Uterus (tissue), 4 donors: ENCODE data around the gene PID1. TPM values are rescaled to one million over a fixed set of nuclear protein-coding genes. Genes with fewer than 3 reads are reported as not detected.

Source experiments
- DNase-seq, 2 donors: peaks; one replicate each; pipeline ENCODE4 v3.0.0-alpha.2; 2019 to 2020
- H3K27ac ChIP-seq, 2 donors: fragments of 200-600 bp; sonication (generic); 1 replicate in 1 of 2; 2 replicates in 1 of 2; pipeline ENCODE4 v1.5.1; 2016 to 2018
- H3K27me3 ChIP-seq, 2 donors: fragments of 200-600 bp; sonication (generic); one replicate each; pipeline ENCODE4 v1.5.1; 2018 to 2019; ENCODE audit warnings: control low read depth in 1 of 2
- H3K36me3 ChIP-seq, 2 donors: fragments of 200-600 bp; sonication (generic); one replicate each; pipeline ENCODE4 v1.5.1; 2019; ENCODE audit warnings: control low read depth in 1 of 2
- H3K4me1 ChIP-seq, 2 donors: fragments of 200-600 bp; sonication (generic); one replicate each; pipeline ENCODE4 v1.5.1; 2018 to 2019; ENCODE audit warnings: control low read depth in 1 of 2
- H3K4me3 ChIP-seq, 2 donors: fragments of 200-600 bp; sonication (generic); 1 replicate in 1 of 2; 2 replicates in 1 of 2; pipeline ENCODE4 v1.5.1; 2018 to 2019; ENCODE audit warnings: mild to moderate bottlenecking in 1 of 2
- H3K9me3 ChIP-seq, 2 donors: fragments of 200-600 bp; sonication (generic); one replicate each; pipeline ENCODE4 v1.5.1; 2019; ENCODE audit warnings: control low read depth in 1 of 2
- CTCF ChIP-seq, 4 experiments: fragments of 200-600 bp in 2 of 4; fragments of 450-650 bp in 2 of 4; sonication (generic) in 2 of 4; IDR thresholded peaks; one replicate each; pipeline ENCODE4 v1.5.1; 2016 to 2019; ENCODE audit warnings: antibody characterized with exemption in 4 of 4, mild to moderate bottlenecking in 2 of 4, moderate library complexity in 1 of 4
- POLR2A ChIP-seq, 2 donors: fragments of 450-650 bp; IDR thresholded peaks; one replicate each; pipeline ENCODE4 v1.6.1; 2016; ENCODE audit warnings: antibody characterized with exemption in 2 of 2, mild to moderate bottlenecking in 1 of 2, moderate library complexity in 1 of 2
- intact Hi-C: fragments of 100-400 bp; cut with DNase I; formaldehyde crosslinking; loops from one replicate; pipeline ENCODE4 v1.15.1; 2023; ENCODE audit warnings: low total_unique reads
- total RNA-seq, 4 donors: library from RNA; depleted of rRNA in 3 of 4; stranded (reverse); fragments of >200 nt in 3 of 4; gene quantifications; one replicate each; pipeline versions ENCODE4 v1.1.0 to v1.2.4, GENCODE V29; 2014 to 2023
- donor health status: DM: yes; HTN: yes; CAD: no.

The PID1 gene
- total RNA-seq, 4 donors from 2014 or later = 26.4 to 48.5 (median 37.1) TPM

DNA sequence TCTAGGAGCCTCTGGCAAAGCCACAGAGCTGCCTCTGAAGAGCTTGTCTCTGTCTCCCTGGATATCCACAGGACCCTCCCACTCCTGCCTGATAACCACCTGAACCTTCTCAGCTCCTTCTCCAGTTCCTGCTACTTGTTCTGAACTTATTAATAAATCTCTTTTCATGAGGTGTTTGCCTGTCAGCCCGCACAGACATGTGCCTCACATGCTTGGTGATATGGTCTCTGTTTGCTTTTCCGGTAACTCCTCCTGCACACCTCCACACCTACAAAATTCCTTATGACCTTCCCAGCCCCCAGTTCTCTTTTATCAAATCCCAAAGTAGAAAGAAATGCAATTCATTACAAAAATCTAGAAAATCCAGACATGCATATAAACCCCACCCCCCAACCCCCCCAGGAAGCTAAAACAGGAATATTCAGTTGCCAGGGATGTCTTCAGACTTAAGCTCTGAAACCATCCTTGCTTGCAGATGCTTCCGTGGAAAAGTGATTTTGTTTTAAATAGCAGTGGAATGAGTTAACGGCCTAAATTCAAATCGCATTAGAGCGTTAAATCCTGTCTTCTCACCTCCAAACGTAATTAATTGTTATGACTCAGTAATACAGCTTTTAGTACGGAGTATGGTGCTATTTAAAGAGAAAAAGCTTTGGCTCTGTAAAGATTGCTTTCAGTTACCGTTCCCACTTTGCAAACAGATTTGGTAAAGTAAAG is 2.1 kb upstream of the PID1 start:
- Histone ChIP-seq H3K36me3 (no peaks in the 10 kb centered on the region), H3K4me1 (peaks cover 0 to 3% of the 10 kb centered on the region in 2 donors), H3K27ac (peak overlapping the region; percentile 37 to 43), H3K9me3 (no peaks in the 10 kb centered on the region), H3K4me3 (peak overlapping the region in 1 of 2 donors; percentile 5), H3K27me3 (no peaks in the 10 kb centered on the region)
- intact Hi-C loops = no loop called here
- no peak for TF ChIP-seq CTCF (IDR thresholded peaks at IDR 0.05)
- TF ChIP-seq POLR2A (IDR thresholded peaks at IDR 0.05) = no peak
- DNase-seq = no peak

DNA sequence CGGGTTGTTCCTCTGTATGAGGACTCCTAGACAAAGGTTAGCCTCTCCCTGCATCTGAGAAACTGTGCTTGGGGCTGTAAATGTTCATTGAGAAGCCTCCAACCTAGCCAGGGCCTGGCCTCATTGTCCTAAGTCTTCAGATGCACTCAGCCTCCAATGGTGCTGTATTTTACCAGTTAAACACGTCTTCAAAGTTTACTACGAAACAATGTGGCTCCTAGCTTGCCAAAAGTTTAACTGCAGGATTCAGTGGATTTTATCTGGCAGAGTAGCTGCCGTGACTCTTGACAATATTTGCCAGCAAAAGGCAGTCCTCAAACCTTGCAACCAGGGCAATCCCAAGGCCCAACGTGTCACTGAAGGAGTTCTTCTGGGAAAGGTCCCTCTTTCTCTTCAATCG is 1.1 kb downstream of the PID1 start:
- no peaks in the 10 kb centered on the region for H3K9me3 ChIP-seq
- peak overlapping the region; percentile 61 to 93 for H3K4me3 ChIP-seq
- no peak for DNase-seq
- H3K27ac ChIP-seq = peak overlapping the region; percentile 77 to 87
- intact Hi-C loops = no loop called here
- no peak for TF ChIP-seq CTCF (IDR thresholded peaks at IDR 0.05)
- TF ChIP-seq POLR2A (IDR thresholded peaks at IDR 0.05) = no peak
- H3K27me3 ChIP-seq = no peaks in the 10 kb centered on the region
- H3K36me3 ChIP-seq = no peaks in the 10 kb centered on the region
- peaks cover 0 to 3% of the 10 kb centered on the region in 2 donors for H3K4me1 ChIP-seq

- intact Hi-C loops = no loop called here
- Histone ChIP-seq H3K27ac (peak overlapping the region; percentile 77 to 87), H3K27me3 (no peaks in the 10 kb centered on the region), H3K9me3 (no peaks in the 10 kb centered on the region), H3K36me3 (no peaks in the 10 kb centered on the region), H3K4me1 (peaks cover 0 to 3% of the 10 kb centered on the region in 2 donors), H3K4me3 (peak overlapping the region; percentile 61 to 93)
- TF ChIP-seq POLR2A (IDR thresholded peaks at IDR 0.05) = no peak
- peak in 1 of 4 experiments; percentile 6 for TF ChIP-seq CTCF (IDR thresholded peaks at IDR 0.05)
- peak in 1 of 2 donors; percentile 21 for DNase-seq
Observed at GRCh38 chr2:229269146-229269545, 1.9 kb downstream of the PID1 start.

- H3K4me1 ChIP-seq = peaks cover 0 to 3% of the 10 kb centered on the region in 2 donors
- peak overlapping the region; percentile 77 to 87 for H3K27ac ChIP-seq
- TF ChIP-seq CTCF (IDR thresholded peaks at IDR 0.05) (no peak), POLR2A (IDR thresholded peaks at IDR 0.05) (no peak)
- H3K9me3 ChIP-seq = no peaks in the 10 kb centered on the region
- H3K36me3 ChIP-seq = no peaks in the 10 kb centered on the region
- no peaks in the 10 kb centered on the region for H3K27me3 ChIP-seq
- H3K4me3 ChIP-seq = peak overlapping the region; percentile 61 to 93
- no peak for DNase-seq
- intact Hi-C loops = no loop called here
Observed at GRCh38 chr2:229268626-229269025, 2.5 kb downstream of the PID1 start.

DNA sequence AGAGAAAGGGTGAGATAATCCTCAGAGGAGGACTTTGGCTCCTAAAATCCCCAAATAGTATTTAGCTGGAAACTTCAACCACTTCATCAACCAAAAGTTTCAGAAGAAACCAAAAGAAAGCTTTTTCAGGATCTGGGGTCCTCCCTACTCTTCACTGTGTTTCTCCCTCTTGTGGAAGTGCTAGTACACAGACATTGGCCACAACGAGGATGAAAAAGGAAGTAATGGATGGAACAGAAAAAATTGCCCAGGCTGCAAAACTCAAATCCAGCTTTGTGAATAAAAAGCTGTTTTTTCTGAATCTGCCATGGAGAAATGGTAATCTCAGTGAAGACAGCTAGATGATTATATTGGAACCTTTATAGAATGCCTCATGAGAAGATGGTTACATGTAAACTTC is 4.0 kb downstream of the PID1 start:
- no peak for TF ChIP-seq CTCF (IDR thresholded peaks at IDR 0.05)
- TF ChIP-seq POLR2A (IDR thresholded peaks at IDR 0.05) = no peak
- intact Hi-C loops = no loop called here
- peak overlapping the region in 1 of 2 donors; percentile 20 for H3K4me3 ChIP-seq
- H3K27me3 ChIP-seq = no peaks in the 10 kb centered on the region
- no peaks in the 10 kb centered on the region for H3K4me1 ChIP-seq
- no peak for DNase-seq
- no peaks in the 10 kb centered on the region for H3K36me3 ChIP-seq
- H3K27ac ChIP-seq = peak overlapping the region; percentile 46 to 87
- H3K9me3 ChIP-seq = no peaks in the 10 kb centered on the region
